Cardiac fibroblast (primary cell): ENCODE results near the gene PPIP5K1.

Source experiments
- DNase-seq, 2 donors: peaks; one replicate each; pipeline versions ENCODE4 v3.0.0 to v3.0.0-alpha.2; 2010; ENCODE audit warnings: low read depth in 2 of 2
- H3K4me3 ChIP-seq, 2 donors: replicated peaks in 1 of 2; 1 replicate in 1 of 2; 2 replicates in 1 of 2; pipeline ENCODE4 v1.5.1; 2011; ENCODE audit warnings: low read depth in 2 of 2, low read length in 2 of 2, mild to moderate bottlenecking in 2 of 2, moderate library complexity in 1 of 2
- TF ChIP-seq, protein P1 (sequence below): IDR thresholded peaks from one replicate; pipeline ENCODE4 v1.5.1; 2011; ENCODE audit warnings: low read depth, mild to moderate bottlenecking, low read length, inconsistent platforms

The PPIP5K1 gene

GRCh38 chr15:43488790-43489189, 101.2 kb downstream of the PPIP5K1 start:
- peak in 1 of 2 donors; percentile 17 for DNase-seq
- TF ChIP-seq, protein P1, sequence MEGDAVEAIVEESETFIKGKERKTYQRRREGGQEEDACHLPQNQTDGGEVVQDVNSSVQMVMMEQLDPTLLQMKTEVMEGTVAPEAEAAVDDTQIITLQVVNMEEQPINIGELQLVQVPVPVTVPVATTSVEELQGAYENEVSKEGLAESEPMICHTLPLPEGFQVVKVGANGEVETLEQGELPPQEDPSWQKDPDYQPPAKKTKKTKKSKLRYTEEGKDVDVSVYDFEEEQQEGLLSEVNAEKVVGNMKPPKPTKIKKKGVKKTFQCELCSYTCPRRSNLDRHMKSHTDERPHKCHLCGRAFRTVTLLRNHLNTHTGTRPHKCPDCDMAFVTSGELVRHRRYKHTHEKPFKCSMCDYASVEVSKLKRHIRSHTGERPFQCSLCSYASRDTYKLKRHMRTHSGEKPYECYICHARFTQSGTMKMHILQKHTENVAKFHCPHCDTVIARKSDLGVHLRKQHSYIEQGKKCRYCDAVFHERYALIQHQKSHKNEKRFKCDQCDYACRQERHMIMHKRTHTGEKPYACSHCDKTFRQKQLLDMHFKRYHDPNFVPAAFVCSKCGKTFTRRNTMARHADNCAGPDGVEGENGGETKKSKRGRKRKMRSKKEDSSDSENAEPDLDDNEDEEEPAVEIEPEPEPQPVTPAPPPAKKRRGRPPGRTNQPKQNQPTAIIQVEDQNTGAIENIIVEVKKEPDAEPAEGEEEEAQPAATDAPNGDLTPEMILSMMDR, result no peak

DNA sequence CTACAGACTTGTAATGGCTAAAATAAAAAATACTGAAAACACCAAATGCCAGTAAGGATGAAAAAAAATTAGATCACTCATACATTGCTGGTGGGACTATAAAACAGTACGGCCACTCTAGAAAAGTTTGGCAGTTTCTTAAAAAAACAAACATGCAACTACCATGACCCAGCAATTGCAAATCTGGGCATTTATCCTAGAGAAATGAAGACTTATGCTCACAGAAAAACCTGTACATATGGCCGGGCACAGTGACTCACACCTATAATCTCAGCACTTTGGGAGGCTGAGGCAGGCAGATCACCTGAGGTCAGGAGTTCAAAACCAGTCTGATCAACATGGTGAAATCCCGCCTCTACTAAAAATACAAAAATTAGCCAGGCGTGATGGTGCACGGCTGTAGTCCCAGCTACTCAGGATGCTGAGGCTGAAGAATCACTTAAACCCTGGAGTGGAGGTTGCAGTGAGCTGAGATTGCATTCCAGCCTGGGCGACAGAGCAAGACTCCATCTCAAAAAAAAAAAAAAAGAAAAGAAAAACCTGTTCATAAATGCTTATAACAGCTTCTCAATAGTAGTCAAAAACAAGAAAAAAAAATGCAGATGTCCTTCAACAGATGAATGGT, 102.6 kb downstream of the PPIP5K1 start:
- no peak overlapping the region for H3K4me3 ChIP-seq
- TF ChIP-seq, protein P1, result no peak
- DNase-seq, result no peak

More at GRCh38 chr15:43488790-43489189, 101.2 kb downstream of the PPIP5K1 start:
- H3K4me3 ChIP-seq, result no peak overlapping the region

- TF ChIP-seq, protein P1, result no peak
Observed at GRCh38 chr15:43484455-43484854, 105.6 kb downstream of the PPIP5K1 start.

More at GRCh38 chr15:43484455-43484854, 105.6 kb downstream of the PPIP5K1 start:
- H3K4me3 ChIP-seq, result no peak overlapping the region
- DNase-seq, result peak in 1 of 2 donors; percentile 15
